Liver (tissue), 9 donors: Measurements from ENCODE around the gene PLA2G4E. TPM values are rescaled to one million over a fixed set of nuclear protein-coding genes. Genes with fewer than 3 reads are reported as not detected.

Source experiments
- DNase-seq: peaks from one replicate; pipeline ENCODE4 v3.0.0-alpha.2; 2017; ENCODE audit warnings: low spot score
- H3K27ac ChIP-seq, 2 donors: one replicate each; pipeline ENCODE4 v1.7.0; 2013; ENCODE audit warnings: inconsistent platforms in 2 of 2, low read length in 2 of 2, control low read depth in 1 of 2, low read depth in 1 of 2, mild to moderate bottlenecking in 1 of 2
- H3K27me3 ChIP-seq, 4 donors: one replicate each; pipeline versions ENCODE4 v1.6.1 to v1.7.0; 2013; ENCODE audit warnings: low read length in 3 of 4, inconsistent platforms in 1 of 4, mild to moderate bottlenecking in 1 of 4, moderate library complexity in 1 of 4; ENCODE audit not compliant: control insufficient read depth in 4 of 4, insufficient read depth in 4 of 4
- H3K36me3 ChIP-seq, 4 donors: one replicate each; pipeline versions ENCODE4 v1.6.1 to v1.7.0; 2013; ENCODE audit warnings: low read length in 3 of 4, mild to moderate bottlenecking in 3 of 4, low read depth in 1 of 4, moderate library complexity in 1 of 4; ENCODE audit not compliant: control insufficient read depth in 4 of 4, insufficient read depth in 3 of 4
- H3K4me1 ChIP-seq, 4 donors: one replicate each; pipeline versions ENCODE4 v1.6.1 to v1.7.0; 2013; ENCODE audit warnings: low read length in 3 of 4, mild to moderate bottlenecking in 3 of 4, moderate library complexity in 1 of 4; ENCODE audit not compliant: control insufficient read depth in 4 of 4, insufficient read depth in 4 of 4
- H3K4me3 ChIP-seq, 3 donors: one replicate each; pipeline versions ENCODE4 v1.6.1 to v1.7.0; 2013; ENCODE audit warnings: low read length in 3 of 3, control low read depth in 1 of 3, low read depth in 1 of 3, mild to moderate bottlenecking in 1 of 3
- H3K9ac ChIP-seq, 2 donors: one replicate each; pipeline ENCODE4 v1.7.0; 2013; ENCODE audit warnings: low read length in 2 of 2, mild to moderate bottlenecking in 2 of 2, moderate library complexity in 2 of 2, control low read depth in 1 of 2, low read depth in 1 of 2
- H3K9me3 ChIP-seq, 4 donors: one replicate each; pipeline versions ENCODE4 v1.6.1 to v1.7.0; 2013; ENCODE audit warnings: low read length in 3 of 4; ENCODE audit not compliant: control insufficient read depth in 4 of 4
- ATF3 ChIP-seq: IDR thresholded peaks from 2 replicates; pipeline ENCODE4 v1.6.1; 2016; ENCODE audit warnings: antibody characterized with exemption
- FOXA1 ChIP-seq: IDR thresholded peaks from 2 replicates; pipeline ENCODE4 v1.6.1; 2016; ENCODE audit warnings: antibody characterized with exemption
- FOXA2 ChIP-seq: IDR thresholded peaks from 2 replicates; pipeline ENCODE4 v1.6.1; 2016; ENCODE audit warnings: antibody characterized with exemption
- GABPA ChIP-seq, 2 donors: IDR thresholded peaks in 1 of 2; conservative IDR thresholded peaks in 1 of 2; 2 replicates each; pipeline ENCODE4 v1.6.1; 2016; ENCODE audit warnings: antibody characterized with exemption in 2 of 2, mild to moderate bottlenecking in 1 of 2, moderate library complexity in 1 of 2
- HNF4A ChIP-seq, 2 donors: conservative IDR thresholded peaks; 2 replicates each; pipeline ENCODE4 v1.6.1; 2016; ENCODE audit warnings: antibody characterized with exemption in 2 of 2, mild to moderate bottlenecking in 2 of 2
- JUND ChIP-seq, 2 donors: IDR thresholded peaks; 2 replicates each; pipeline ENCODE4 v1.6.1; 2016; ENCODE audit warnings: antibody characterized with exemption in 2 of 2
- NR2F2 ChIP-seq: IDR thresholded peaks from 2 replicates; pipeline ENCODE4 v1.6.1; 2016; ENCODE audit warnings: antibody characterized with exemption
- RAD21 ChIP-seq, 2 donors: IDR thresholded peaks; 2 replicates each; pipeline ENCODE4 v1.6.1; 2016; ENCODE audit warnings: antibody characterized with exemption in 2 of 2, mild to moderate bottlenecking in 2 of 2
- REST ChIP-seq: IDR thresholded peaks from 2 replicates; pipeline ENCODE4 v1.6.1; 2016; ENCODE audit warnings: antibody characterized with exemption, mild to moderate bottlenecking
- RXRA ChIP-seq, 2 donors: IDR thresholded peaks; 2 replicates each; pipeline ENCODE4 v1.6.1; 2017 to 2018; ENCODE audit warnings: antibody characterized with exemption in 2 of 2, mild to moderate bottlenecking in 1 of 2
- SP1 ChIP-seq: IDR thresholded peaks from 2 replicates; pipeline ENCODE4 v1.6.1; 2018; ENCODE audit warnings: antibody characterized with exemption, mild to moderate bottlenecking
- TAF1 ChIP-seq: conservative IDR thresholded peaks from 2 replicates; pipeline ENCODE4 v1.6.1; 2016; ENCODE audit warnings: antibody characterized with exemption, mild to moderate bottlenecking
- YY1 ChIP-seq: IDR thresholded peaks from 2 replicates; pipeline ENCODE4 v1.6.1; 2016; ENCODE audit warnings: antibody characterized with exemption, mild to moderate bottlenecking
- ZBTB33 ChIP-seq: IDR thresholded peaks from 2 replicates; pipeline ENCODE4 v1.6.1; 2016; ENCODE audit warnings: antibody characterized with exemption
- WGBS: extraction: QIAGEN DNeasy Blood & Tissue Kit; methylation state at CpG from one replicate; pipeline ENCODE4 v1.1.7; 2013; 5-methylcytosine and 5-hydroxymethylcytosine counted together
- polyA plus RNA-seq, 2 donors: library from polyadenylated mRNA; stranded (reverse) in 1 of 2; unstranded in 1 of 2; fragments of 200-250 nt in 1 of 2; fragments of >200 nt in 1 of 2; fragmentation: Nextera tagmentation in 1 of 2; extraction: Ambion mirVana in 1 of 2; gene quantifications; one replicate each; pipeline versions ENCODE4 v1.2.1 to v1.2.3, GENCODE V29; 2013 to 2015
- total RNA-seq, 2 donors: library from RNA; depleted of rRNA; stranded (reverse); fragments of >200 nt; gene quantifications; one replicate each; pipeline ENCODE4 v1.2.3, GENCODE V29; 2014
- donor health status: healthy.
- donor health status: healthy.
- donor health status: healthy.
- donor health status: healthy.
- donor health status: healthy.

Gene PLA2G4E
- total and polyA plus RNA-seq, 4 donors: not detected

- no peak for TF ChIP-seq ZBTB33
Observed at GRCh38 chr15:42042602-42043400, 22.0 kb upstream of the PLA2G4E start (continued).

- no peak for TF ChIP-seq NR2F2
- no peak for TF ChIP-seq TAF1
- no peak for TF ChIP-seq REST
- TF ChIP-seq SP1: no peak
- TF ChIP-seq RXRA (IDR thresholded peaks at IDR 0.05): no peak
- TF ChIP-seq GABPA (IDR thresholded peaks at IDR 0.05 in 1 of 2, conservative IDR thresholded peaks at IDR 0.05 in 1 of 2): no peak
- no peak for TF ChIP-seq JUND (IDR thresholded peaks at IDR 0.05)
- TF ChIP-seq ATF3: no peak
- TF ChIP-seq RAD21 (IDR thresholded peaks at IDR 0.05): no peak
- TF ChIP-seq FOXA2: no peak
- no peak for TF ChIP-seq YY1
- WGBS: 97% methylated on average over 6 of the region's 6 CpGs
Observed at GRCh38 chr15:42038401-42038800, 17.6 kb upstream of the PLA2G4E start.

GRCh38 chr15:42037656-42038055, 16.8 kb upstream of the PLA2G4E start:
- no peaks in the 10 kb centered on the region for H3K27me3 ChIP-seq
- H3K9me3 ChIP-seq: no peaks in the 10 kb centered on the region
- no peaks in the 10 kb centered on the region for H3K36me3 ChIP-seq
- no peak for DNase-seq
- H3K9ac ChIP-seq: no peak overlapping the region
- 57% methylated on average over 8 of the region's 8 CpGs for WGBS
- H3K4me3 ChIP-seq: no peak overlapping the region
- no peak overlapping the region for H3K27ac ChIP-seq
- H3K4me1 ChIP-seq: peaks cover 0 to 6% (median 2%) of the 10 kb centered on the region in 4 donors
- TF ChIP-seq JUND (IDR thresholded peaks at IDR 0.05) (no peak), YY1 (no peak), REST (no peak), ZBTB33 (no peak), RXRA (IDR thresholded peaks at IDR 0.05) (no peak), NR2F2 (no peak), RAD21 (IDR thresholded peaks at IDR 0.05) (no peak), ATF3 (no peak), TAF1 (no peak), FOXA2 (no peak), FOXA1 (no peak), HNF4A (conservative IDR thresholded peaks at IDR 0.05) (no peak)

More at GRCh38 chr15:42038401-42038800, 17.6 kb upstream of the PLA2G4E start:
- H3K36me3 ChIP-seq: no peaks in the 10 kb centered on the region
- H3K27ac ChIP-seq: no peak overlapping the region
- H3K27me3 ChIP-seq: no peaks in the 10 kb centered on the region
- no peak overlapping the region for H3K9ac ChIP-seq
- H3K4me3 ChIP-seq: no peak overlapping the region
- H3K4me1 ChIP-seq: peaks cover 0 to 6% (median 2%) of the 10 kb centered on the region in 4 donors
- DNase-seq: no peak
- H3K9me3 ChIP-seq: no peaks in the 10 kb centered on the region
